AG09309 (cell line): ENCODE data around the gene STK32B.

Experiments used
- DNase-seq: peaks from one replicate; pipeline ENCODE4 v3.0.0-alpha.2; 2010; ENCODE audit warnings: low read depth
- H3K4me3 ChIP-seq: 2 replicates; pipeline ENCODE4 v1.5.1; 2011; ENCODE audit warnings: mild to moderate bottlenecking, low read depth, low read length, moderate library complexity; ENCODE audit not compliant: control insufficient read depth
- TF ChIP-seq, protein P1 (sequence below): IDR thresholded peaks from 2 replicates; pipeline ENCODE4 v1.5.1; 2011; ENCODE audit warnings: mild to moderate bottlenecking, low read depth, low read length, inconsistent platforms; ENCODE audit not compliant: insufficient read depth, control insufficient read depth; ENCODE audit errors: missing control alignments

Gene STK32B

DNA sequence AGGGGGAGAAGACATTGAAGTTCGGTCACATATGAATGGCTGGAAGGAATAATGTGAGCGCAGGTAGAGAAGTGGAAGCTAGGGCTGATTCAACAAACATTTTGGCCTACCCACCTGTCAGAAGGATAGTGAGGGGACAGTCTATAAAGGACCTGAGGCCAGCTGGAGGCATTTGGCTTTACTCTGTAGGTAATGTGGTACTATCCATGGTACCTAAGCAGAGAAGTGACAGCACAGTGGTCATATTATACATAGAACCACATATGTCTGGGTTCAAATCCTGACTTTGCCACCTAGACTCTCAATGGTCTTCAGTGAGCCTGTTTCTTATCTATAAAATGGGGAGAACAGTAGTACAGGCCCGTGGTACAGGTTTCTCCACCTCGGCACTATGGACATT, 400.0 kb downstream of the STK32B start:
- no peak overlapping the region for H3K4me3 ChIP-seq
- DNase-seq: no peak
- TF ChIP-seq, protein P1, sequence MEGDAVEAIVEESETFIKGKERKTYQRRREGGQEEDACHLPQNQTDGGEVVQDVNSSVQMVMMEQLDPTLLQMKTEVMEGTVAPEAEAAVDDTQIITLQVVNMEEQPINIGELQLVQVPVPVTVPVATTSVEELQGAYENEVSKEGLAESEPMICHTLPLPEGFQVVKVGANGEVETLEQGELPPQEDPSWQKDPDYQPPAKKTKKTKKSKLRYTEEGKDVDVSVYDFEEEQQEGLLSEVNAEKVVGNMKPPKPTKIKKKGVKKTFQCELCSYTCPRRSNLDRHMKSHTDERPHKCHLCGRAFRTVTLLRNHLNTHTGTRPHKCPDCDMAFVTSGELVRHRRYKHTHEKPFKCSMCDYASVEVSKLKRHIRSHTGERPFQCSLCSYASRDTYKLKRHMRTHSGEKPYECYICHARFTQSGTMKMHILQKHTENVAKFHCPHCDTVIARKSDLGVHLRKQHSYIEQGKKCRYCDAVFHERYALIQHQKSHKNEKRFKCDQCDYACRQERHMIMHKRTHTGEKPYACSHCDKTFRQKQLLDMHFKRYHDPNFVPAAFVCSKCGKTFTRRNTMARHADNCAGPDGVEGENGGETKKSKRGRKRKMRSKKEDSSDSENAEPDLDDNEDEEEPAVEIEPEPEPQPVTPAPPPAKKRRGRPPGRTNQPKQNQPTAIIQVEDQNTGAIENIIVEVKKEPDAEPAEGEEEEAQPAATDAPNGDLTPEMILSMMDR: no peak

DNA sequence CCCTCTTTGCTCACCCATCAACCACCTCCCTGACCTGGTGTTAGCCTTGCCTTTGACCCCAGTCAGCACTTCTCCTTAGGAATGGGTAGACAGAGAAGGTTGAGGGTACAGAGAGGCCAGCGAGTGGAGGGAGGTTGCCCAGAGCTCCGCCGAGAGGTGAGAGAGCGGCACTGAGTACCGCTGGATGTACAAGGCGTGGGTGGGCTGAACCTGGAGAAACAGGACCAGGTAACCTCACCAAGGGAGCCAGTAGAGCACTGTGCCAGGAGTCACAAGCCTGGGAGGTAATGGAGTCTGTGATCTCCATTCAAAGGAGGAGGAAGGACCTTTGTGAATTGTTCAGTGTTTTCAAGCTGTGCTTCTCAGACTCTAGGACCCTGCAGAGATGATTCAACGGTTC, 400.9 kb downstream of the STK32B start:
- H3K4me3 ChIP-seq: no peak overlapping the region
- TF ChIP-seq, protein P1: no peak
- DNase-seq: no peak

DNA sequence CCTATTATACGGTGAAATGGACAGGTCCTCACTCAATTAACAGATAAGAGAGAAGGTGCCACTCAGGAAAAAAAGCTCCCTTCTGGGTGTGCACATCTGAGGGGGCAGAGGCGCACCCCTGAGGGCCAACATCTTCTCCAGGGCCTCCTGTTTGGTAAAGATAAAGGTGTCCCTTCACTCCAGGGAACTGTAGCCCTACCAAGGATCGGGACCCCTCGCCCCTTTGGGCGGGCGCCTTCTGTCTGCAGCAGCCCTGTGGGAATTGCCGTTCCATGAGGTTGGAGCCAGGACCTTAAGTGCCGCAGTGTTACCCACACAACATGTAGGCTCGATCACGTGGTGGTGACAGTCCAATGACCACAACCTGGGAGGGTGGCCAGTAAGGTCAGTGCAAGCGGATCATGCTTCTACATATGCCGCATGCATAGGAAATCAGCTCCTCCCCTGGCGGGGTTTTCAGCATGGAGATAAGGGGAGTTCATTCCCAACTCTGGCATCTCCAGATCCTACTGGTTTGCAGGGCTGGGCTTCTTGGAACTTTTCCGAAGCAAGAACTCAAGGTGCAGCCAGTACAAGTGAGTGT, 403.8 kb downstream of the STK32B start:
- TF ChIP-seq, protein P1: no peak
- H3K4me3 ChIP-seq: no peak overlapping the region
- DNase-seq: no peak

DNA sequence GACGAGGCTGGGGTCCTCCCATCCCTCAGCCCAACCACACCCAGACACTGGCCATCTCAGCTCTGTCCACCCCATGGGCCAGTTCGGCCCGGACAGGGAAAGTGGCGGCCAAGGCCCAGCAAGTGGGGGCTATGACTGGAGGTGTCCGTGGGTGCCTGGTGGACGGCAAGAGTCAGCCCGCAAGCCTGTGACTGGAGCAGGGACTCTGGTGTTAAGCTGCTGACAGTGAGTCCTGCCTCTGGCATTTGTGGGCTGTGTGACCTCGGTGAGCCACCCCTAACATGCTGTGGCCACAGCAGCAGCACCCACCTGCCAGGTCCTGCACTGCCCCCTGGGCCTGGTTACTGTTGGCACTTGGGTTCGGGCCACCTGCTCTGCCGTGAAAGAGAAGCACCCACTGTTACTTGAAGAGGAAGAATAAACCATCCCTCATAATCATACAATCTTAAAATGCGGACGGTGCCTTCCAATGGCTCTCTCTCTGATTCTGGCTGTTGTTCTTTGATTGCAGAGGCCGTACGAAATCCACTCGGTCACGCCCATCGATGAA, 405.1 kb downstream of the STK32B start:
- H3K4me3 ChIP-seq: no peak overlapping the region
- DNase-seq: no peak
- TF ChIP-seq, protein P1: no peak

DNA sequence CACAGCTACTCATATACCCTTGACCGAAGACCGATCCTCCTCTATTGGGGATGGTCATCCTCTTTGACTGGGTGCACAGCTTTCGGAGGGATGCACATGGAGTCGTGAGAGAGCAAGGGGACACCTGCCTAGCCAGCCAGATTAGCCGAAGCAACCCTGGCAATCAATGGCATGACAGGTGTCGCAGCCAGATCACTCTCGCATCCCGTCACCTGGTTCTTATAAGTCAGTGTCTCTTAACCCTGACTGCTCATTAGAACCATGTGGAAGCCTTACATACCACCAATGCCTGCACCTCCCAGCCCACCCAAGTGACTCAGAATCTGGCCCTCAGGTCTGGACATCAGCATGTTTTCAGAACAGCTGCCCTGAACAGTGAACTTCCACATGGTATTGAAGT, 407.4 kb downstream of the STK32B start:
- TF ChIP-seq, protein P1: no peak
- no peak for DNase-seq
- no peak overlapping the region for H3K4me3 ChIP-seq

- no peak for DNase-seq
- no peak overlapping the region for H3K4me3 ChIP-seq
- TF ChIP-seq, protein P1: no peak
Measured at GRCh38 chr4:5459236-5459635, 408.0 kb downstream of the STK32B start.
